Naive thymus-derived CD4-positive, alpha-beta T cell (primary cell): ENCODE measurements around the gene ARHGAP5. TPM values are rescaled to one million over a fixed set of nuclear protein-coding genes. Genes with fewer than 3 reads are reported as not detected.

ENCODE experiments used
- ATAC-seq: fragments of 150-1000 bp; cut with Tn5 transposase; 2 replicates; pipeline ENCODE4 v1.10.0; 2021; ENCODE audit warnings: mild to moderate bottlenecking, moderate library complexity
- CTCF ChIA-PET: fragments of 350-600 bp; sonication (Branson Sonifier 250); formaldehyde crosslinking; loops from one replicate; lab custom pipeline; 2021; ENCODE audit warnings: antibody characterized with exemption; lab: Charles Lee
- POLR2A ChIA-PET: fragments of 350-600 bp; sonication (Branson Sonifier 250); formaldehyde crosslinking; loops from one replicate; lab custom pipeline; 2021; ENCODE audit warnings: antibody characterized with exemption, inconsistent platforms; lab: Charles Lee
- DNase-seq, 9 donors: peaks; one replicate each; pipeline versions ENCODE4 v3.0.0 to v3.0.0-alpha.2; 2020 to 2022; ENCODE audit warnings: mixed read lengths in 1 of 9
- H3K27ac ChIP-seq: one replicate; pipeline ENCODE4 v1.7.0; 2013; ENCODE audit warnings: mild to moderate bottlenecking, low read depth, low read length, moderate library complexity
- H3K27me3 ChIP-seq, 2 donors: one replicate each; pipeline ENCODE4 v1.7.0; 2013; ENCODE audit warnings: low read length in 2 of 2, mild to moderate bottlenecking in 2 of 2, moderate library complexity in 2 of 2; ENCODE audit not compliant: control insufficient read depth in 2 of 2, insufficient read depth in 2 of 2
- H3K36me3 ChIP-seq, 3 experiments: 1 replicate in 2 of 3; 2 replicates in 1 of 3; pipeline ENCODE4 v1.7.0; 2013; ENCODE audit warnings: low read length in 3 of 3, mild to moderate bottlenecking in 3 of 3, moderate library complexity in 1 of 3; ENCODE audit not compliant: insufficient read depth in 3 of 3, control insufficient read depth in 2 of 3
- H3K4me1 ChIP-seq, 2 donors: one replicate each; pipeline ENCODE4 v1.7.0; 2013; ENCODE audit warnings: low read length in 2 of 2, mild to moderate bottlenecking in 2 of 2, moderate library complexity in 1 of 2; ENCODE audit not compliant: control insufficient read depth in 2 of 2, insufficient read depth in 2 of 2
- H3K4me3 ChIP-seq: 2 replicates; pipeline ENCODE4 v1.7.0; 2013; ENCODE audit warnings: mild to moderate bottlenecking, low read length
- H3K9me3 ChIP-seq, 3 experiments: 1 replicate in 2 of 3; 2 replicates in 1 of 3; pipeline ENCODE4 v1.7.0; 2013; ENCODE audit warnings: low read length in 3 of 3; ENCODE audit not compliant: control insufficient read depth in 2 of 3
- H3K27ac Mint-ChIP-seq, 9 donors: one replicate each; pipeline ENCODE4 v1.8.0; 2020 to 2022; ENCODE audit warnings: mixed read lengths in 9 of 9, mild to moderate bottlenecking in 8 of 9, moderate library complexity in 5 of 9, inconsistent platforms in 2 of 9
- H3K27me3 Mint-ChIP-seq, 5 donors: one replicate each; pipeline ENCODE4 v1.8.0; 2021 to 2022; ENCODE audit warnings: mixed read lengths in 5 of 5, mild to moderate bottlenecking in 1 of 5
- H3K36me3 Mint-ChIP-seq, 5 donors: one replicate each; pipeline ENCODE4 v1.8.0; 2020 to 2022; ENCODE audit warnings: mixed read lengths in 5 of 5, mild to moderate bottlenecking in 3 of 5, inconsistent platforms in 1 of 5
- H3K4me1 Mint-ChIP-seq, 7 donors: one replicate each; pipeline ENCODE4 v1.8.0; 2020 to 2022; ENCODE audit warnings: mixed read lengths in 7 of 7, mild to moderate bottlenecking in 3 of 7, inconsistent platforms in 1 of 7
- H3K4me3 Mint-ChIP-seq, 10 donors: one replicate each; pipeline ENCODE4 v1.8.0; 2020 to 2022; ENCODE audit warnings: mild to moderate bottlenecking in 10 of 10, mixed read lengths in 10 of 10, moderate library complexity in 6 of 10, inconsistent platforms in 2 of 10
- H3K9me3 Mint-ChIP-seq, 11 donors: one replicate each; pipeline ENCODE4 v1.8.0; 2020 to 2022; ENCODE audit warnings: mixed read lengths in 11 of 11, mild to moderate bottlenecking in 4 of 11, inconsistent platforms in 1 of 11, moderate library complexity in 1 of 11
- intact Hi-C, 2 donors: fragments of 100-400 bp; cut with micrococcal nuclease; formaldehyde crosslinking; loops; one replicate each; pipeline ENCODE4 v1.15.1; 2023
- polyA plus RNA-seq, 2 donors: library from polyadenylated mRNA; unstranded; fragments of 300-500 nt; fragmentation: Illumina TruSeq; gene quantifications; one replicate each; pipeline ENCODE4 v1.2.3, GENCODE V29; 2021
- total RNA-seq, 6 experiments: library from RNA in 5 of 6; stranded (reverse) in 5 of 6; gene quantifications; 1 replicate in 5 of 6; 2 replicates in 1 of 6; pipeline ENCODE4 v1.2.3 and lab custom pipeline; 2021 to 2026

Gene ARHGAP5
- total and polyA plus RNA-seq, 7 experiments from 2014 or later, result 26.6 to 98.2 (median 51.4) TPM

- Histone ChIP-seq H3K4me3 (no peak overlapping the region), H3K27me3 (no peaks in the 10 kb centered on the region), H3K9me3 (no peaks in the 10 kb centered on the region), H3K4me1 (no peaks in the 10 kb centered on the region), H3K27ac (no peak overlapping the region), H3K36me3 (no peaks in the 10 kb centered on the region)
- Mint-ChIP-seq H3K4me3 (no peak overlapping the region), H3K27me3 (peaks cover 0 to 5% (median 3%) of the 10 kb centered on the region in 5 donors), H3K27ac (no peak overlapping the region), H3K9me3 (peaks cover 0 to 15% (median 3%) of the 10 kb centered on the region in 11 donors), H3K36me3 (no peaks in the 10 kb centered on the region), H3K4me1 (no peaks in the 10 kb centered on the region)
- DNase-seq (no peak), ATAC-seq (no peak)
- intact Hi-C loops, result no loop called here
- CTCF ChIA-PET, result interaction anchor here (0.6 kb wide), 1 partner anchor 38 kb away, joined by 3 read pairs; no protein-coding TSS in a partner anchor
- POLR2A ChIA-PET, result no interaction called here
Observed at GRCh38 chr14:32167907-32168306, 90.8 kb downstream of the ARHGAP5 start.

- no peak overlapping the region for H3K4me3 ChIP-seq
- no peaks in the 10 kb centered on the region for H3K36me3 Mint-ChIP-seq
- intact Hi-C loops, result no loop called here
- H3K4me1 Mint-ChIP-seq, result no peaks in the 10 kb centered on the region
- H3K27ac ChIP-seq, result no peak overlapping the region
- H3K36me3 ChIP-seq, result no peaks in the 10 kb centered on the region
- no peak overlapping the region for H3K27ac Mint-ChIP-seq
- CTCF ChIA-PET, result no interaction called here
- ATAC-seq (no peak), DNase-seq (no peak)
- H3K4me1 ChIP-seq, result no peaks in the 10 kb centered on the region
- no peak overlapping the region for H3K4me3 Mint-ChIP-seq
- H3K27me3 Mint-ChIP-seq, result peaks cover 0 to 5% (median 3%) of the 10 kb centered on the region in 5 donors
- H3K27me3 ChIP-seq, result no peaks in the 10 kb centered on the region
- no peaks in the 10 kb centered on the region for H3K9me3 ChIP-seq
- POLR2A ChIA-PET, result no interaction called here
- peaks cover 0 to 7% (median 0%) of the 10 kb centered on the region in 11 donors for H3K9me3 Mint-ChIP-seq
Observed at GRCh38 chr14:32169191-32169590, 92.1 kb downstream of the ARHGAP5 start.

GRCh38 chr14:32171469-32171868 lies 94.4 kb downstream of the ARHGAP5 start:
- Mint-ChIP-seq H3K4me1 (no peaks in the 10 kb centered on the region), H3K4me3 (no peak overlapping the region), H3K36me3 (no peaks in the 10 kb centered on the region), H3K9me3 (peaks cover 0 to 2% (median 0%) of the 10 kb centered on the region in 11 donors), H3K27ac (no peak overlapping the region), H3K27me3 (peaks cover 0 to 9% (median 0%) of the 10 kb centered on the region in 5 donors)
- intact Hi-C loops, result no loop called here
- Histone ChIP-seq H3K4me1 (no peaks in the 10 kb centered on the region), H3K27me3 (no peaks in the 10 kb centered on the region), H3K4me3 (no peak overlapping the region), H3K9me3 (no peaks in the 10 kb centered on the region), H3K36me3 (no peaks in the 10 kb centered on the region), H3K27ac (no peak overlapping the region)
- DNase-seq (no peak), ATAC-seq (no peak)
- ChIA-PET CTCF (no interaction called here), POLR2A (no interaction called here)

DNA sequence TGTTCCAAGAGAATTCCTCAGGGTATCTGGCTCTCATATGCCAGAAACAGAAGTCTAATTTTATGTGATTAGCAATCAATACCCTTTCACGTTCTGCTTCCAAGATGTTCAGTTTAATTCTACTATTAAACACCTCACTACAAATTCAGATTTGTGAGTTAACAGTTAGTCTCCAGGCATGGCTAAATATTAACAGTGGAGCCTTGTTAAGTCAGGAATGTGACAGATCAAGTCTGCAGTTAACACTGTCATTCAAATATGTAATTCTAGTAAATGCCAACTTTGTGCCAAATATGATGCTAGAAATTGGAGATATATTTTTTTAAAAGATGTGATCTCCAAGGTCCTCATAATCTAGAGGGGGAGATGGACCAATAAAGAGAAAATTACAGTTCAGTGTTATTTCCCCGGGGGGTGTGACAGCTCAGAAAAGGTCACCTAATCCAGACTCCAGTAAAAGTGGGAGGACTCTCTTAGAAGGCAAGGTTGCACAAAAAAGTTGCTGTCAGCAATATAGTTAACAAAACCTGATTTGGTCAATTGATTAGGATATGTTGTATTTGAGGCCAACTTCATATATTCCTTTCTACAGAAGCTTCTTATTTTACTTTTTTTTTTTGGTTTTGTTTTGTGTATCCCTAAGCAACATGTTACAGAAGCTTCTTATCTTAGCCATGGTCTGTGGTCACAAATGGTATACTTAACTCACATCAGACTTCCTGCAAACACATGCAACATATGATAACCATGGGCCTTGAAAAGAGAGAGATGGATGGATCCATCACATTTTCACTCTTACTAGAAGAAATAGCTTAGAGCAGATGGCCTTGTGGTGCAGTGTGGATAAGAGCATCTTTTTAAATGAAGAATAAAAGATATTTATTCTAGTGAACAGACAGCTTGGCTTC lies 106.3 kb downstream of the ARHGAP5 start:
- Histone ChIP-seq H3K27me3 (no peaks in the 10 kb centered on the region), H3K9me3 (no peaks in the 10 kb centered on the region), H3K4me1 (no peaks in the 10 kb centered on the region), H3K27ac (no peak overlapping the region), H3K4me3 (no peak overlapping the region), H3K36me3 (no peaks in the 10 kb centered on the region)
- Mint-ChIP-seq H3K27me3 (peaks cover 0 to 19% (median 9%) of the 10 kb centered on the region in 5 donors), H3K4me1 (peaks cover 3 to 6% (median 6%) of the 10 kb centered on the region in 7 donors), H3K9me3 (peaks cover 3 to 31% (median 12%) of the 10 kb centered on the region in 11 donors), H3K36me3 (peaks cover 2 to 9% (median 7%) of the 10 kb centered on the region in 5 donors), H3K27ac (no peak overlapping the region), H3K4me3 (no peak overlapping the region)
- intact Hi-C loops, result no loop called here
- no peak for DNase-seq
- CTCF ChIA-PET, result interaction anchor here (0.6 kb wide), 1 partner anchor 19 kb away, joined by 3 read pairs; no protein-coding TSS in a partner anchor
- no peak for ATAC-seq
- POLR2A ChIA-PET, result no interaction called here

DNA sequence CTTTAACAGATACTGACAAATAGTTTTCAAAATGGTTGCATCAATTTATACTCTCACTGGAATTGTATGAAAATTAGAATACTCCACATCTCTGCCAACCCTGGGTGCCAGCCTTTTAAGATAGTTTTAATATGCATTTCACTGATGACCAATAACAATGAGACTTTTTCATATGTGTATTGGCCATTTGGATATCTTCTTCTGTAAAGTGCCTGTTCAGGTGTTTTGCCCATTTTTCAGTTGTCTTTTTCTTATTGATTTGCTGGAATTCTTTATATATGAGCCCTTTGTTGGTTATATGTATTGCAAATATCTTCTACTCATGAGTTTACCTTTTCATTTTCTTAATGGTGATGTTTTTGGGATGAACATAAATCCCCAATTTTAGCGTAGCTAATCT lies 108.0 kb downstream of the ARHGAP5 start:
- H3K4me1 ChIP-seq, result no peaks in the 10 kb centered on the region
- Mint-ChIP-seq H3K27me3 (peaks cover 0 to 19% (median 9%) of the 10 kb centered on the region in 5 donors), H3K4me3 (no peak overlapping the region), H3K4me1 (peaks cover 5 to 8% (median 6%) of the 10 kb centered on the region in 7 donors), H3K36me3 (peaks cover 0 to 9% (median 7%) of the 10 kb centered on the region in 5 donors), H3K27ac (no peak overlapping the region), H3K9me3 (peaks cover 0 to 26% (median 8%) of the 10 kb centered on the region in 11 donors)
- ATAC-seq (no peak), DNase-seq (no peak)
- no peak overlapping the region for H3K4me3 ChIP-seq
- H3K27me3 ChIP-seq, result no peaks in the 10 kb centered on the region
- CTCF ChIA-PET, result interaction anchor here (1.2 kb wide), 1 partner anchor 30 kb away, joined by 3 read pairs; no protein-coding TSS in a partner anchor
- POLR2A ChIA-PET, result no interaction called here
- no peak overlapping the region for H3K27ac ChIP-seq
- H3K36me3 ChIP-seq, result no peaks in the 10 kb centered on the region
- H3K9me3 ChIP-seq, result no peaks in the 10 kb centered on the region
- intact Hi-C loops, result loop anchor here in 1 of 2 donors (5.0 kb wide), 1 partner anchor 78 kb away; no protein-coding TSS in a partner anchor

DNA sequence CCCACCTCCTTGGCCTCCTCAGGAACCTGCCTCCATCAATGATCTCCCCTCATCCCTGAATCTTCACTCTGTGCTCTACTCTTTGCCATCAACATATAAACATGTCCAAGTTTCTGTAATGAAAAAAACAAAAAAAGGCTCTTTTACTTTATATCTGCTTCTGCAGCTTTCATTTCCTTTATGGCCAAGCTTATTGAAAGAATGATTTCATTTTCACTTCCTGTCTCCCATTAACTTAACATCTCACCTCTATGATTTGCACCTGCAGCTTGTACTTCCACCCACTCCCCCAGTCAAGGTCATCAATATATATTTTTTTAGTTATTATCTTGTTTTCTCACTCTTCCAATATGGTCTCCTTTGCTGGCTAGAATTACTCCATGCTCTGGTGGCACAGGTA lies 109.1 kb downstream of the ARHGAP5 start:
- no peak overlapping the region for H3K27ac Mint-ChIP-seq
- H3K4me1 Mint-ChIP-seq, result peaks cover 5 to 8% (median 6%) of the 10 kb centered on the region in 7 donors
- ChIA-PET CTCF (interaction anchor here (1.2 kb wide), 1 partner anchor 29 kb away, joined by 3 read pairs; no protein-coding TSS in a partner anchor), POLR2A (no interaction called here)
- H3K27ac ChIP-seq, result no peak overlapping the region
- peaks cover 0 to 9% (median 7%) of the 10 kb centered on the region in 5 donors for H3K36me3 Mint-ChIP-seq
- no peaks in the 10 kb centered on the region for H3K27me3 ChIP-seq
- no peaks in the 10 kb centered on the region for H3K9me3 ChIP-seq
- intact Hi-C loops, result loop anchor here in 1 of 2 donors (5.0 kb wide), 1 partner anchor 79 kb away; no protein-coding TSS in a partner anchor
- H3K9me3 Mint-ChIP-seq, result peaks cover 0 to 26% (median 5%) of the 10 kb centered on the region in 11 donors
- ATAC-seq, result no peak
- peaks cover 0 to 19% (median 5%) of the 10 kb centered on the region in 5 donors for H3K27me3 Mint-ChIP-seq
- no peak overlapping the region for H3K4me3 ChIP-seq
- DNase-seq, result no peak
- H3K4me3 Mint-ChIP-seq, result no peak overlapping the region
- H3K36me3 ChIP-seq, result no peaks in the 10 kb centered on the region
- no peaks in the 10 kb centered on the region for H3K4me1 ChIP-seq
